ENCODE measurements around the gene BEND3.

GRCh38 chr6:107156617-107157016, 41.3 kb upstream of the BEND3 start:
- TF ChIP-seq POU5F1 (IDR thresholded peaks at IDR 0.05; ENCODE audit: borderline replicate concordance, low read depth, low read length, partially characterized antibody) (no peak), BCL6 (CRISPR knock-in tag; IDR thresholded peaks at IDR 0.05) (no peak), E2F4 (CRISPR knock-in tag; IDR thresholded peaks at IDR 0.05; ENCODE audit: low read depth) (no peak), KDM2B (CRISPR knock-in tag; IDR thresholded peaks at IDR 0.05) (no peak), CTCF (IDR thresholded peaks at IDR 0.05 in 2 of 3, conservative IDR thresholded peaks at IDR 0.05 in 1 of 3; ENCODE audit: insufficient read depth in 2 of 3, low read depth in 1 of 3, low read length in 3 of 3) (no peak), HBP1 (CRISPR knock-in tag; IDR thresholded peaks at IDR 0.05) (no peak), MLX (CRISPR knock-in tag; conservative IDR thresholded peaks at IDR 0.05) (no peak), IRF1 (CRISPR knock-in tag; IDR thresholded peaks at IDR 0.05; ENCODE audit: borderline replicate concordance) (no peak), HCFC1 (IDR thresholded peaks at IDR 0.05; ENCODE audit: low read depth, low read length) (no peak), ATF3 (IDR thresholded peaks at IDR 0.05) (no peak), ATF3 (CRISPR knock-in tag; conservative IDR thresholded peaks at IDR 0.05) (no peak), MYC (IDR thresholded peaks at IDR 0.05; ENCODE audit: low read depth, low read length) (no peak), MYC (CRISPR knock-in tag; IDR thresholded peaks at IDR 0.05; ENCODE audit: borderline replicate concordance, low read depth) (no peak), ZKSCAN3 (CRISPR knock-in tag; IDR thresholded peaks at IDR 0.05) (no peak), MAFK (IDR thresholded peaks at IDR 0.05; ENCODE audit: low read length) (no peak), CBX2 (IDR thresholded peaks at IDR 0.05; ENCODE audit: insufficient read depth, low read length, poor library complexity, severe bottlenecking) (no peak)
